ENCODE data around the gene MMRN2. TPM values are rescaled to one million over a fixed set of nuclear protein-coding genes. Genes with fewer than 3 reads are reported as not detected.
"Not testable (repeated sequence)": the region's sequence is repeated elsewhere in the genome, so short reads cannot be mapped to it uniquely, and the experiment has no call there.

MMRN2 gene
- total RNA-seq, 2 donors from 2014 or later = 24.6 to 26.1 TPM

DNA sequence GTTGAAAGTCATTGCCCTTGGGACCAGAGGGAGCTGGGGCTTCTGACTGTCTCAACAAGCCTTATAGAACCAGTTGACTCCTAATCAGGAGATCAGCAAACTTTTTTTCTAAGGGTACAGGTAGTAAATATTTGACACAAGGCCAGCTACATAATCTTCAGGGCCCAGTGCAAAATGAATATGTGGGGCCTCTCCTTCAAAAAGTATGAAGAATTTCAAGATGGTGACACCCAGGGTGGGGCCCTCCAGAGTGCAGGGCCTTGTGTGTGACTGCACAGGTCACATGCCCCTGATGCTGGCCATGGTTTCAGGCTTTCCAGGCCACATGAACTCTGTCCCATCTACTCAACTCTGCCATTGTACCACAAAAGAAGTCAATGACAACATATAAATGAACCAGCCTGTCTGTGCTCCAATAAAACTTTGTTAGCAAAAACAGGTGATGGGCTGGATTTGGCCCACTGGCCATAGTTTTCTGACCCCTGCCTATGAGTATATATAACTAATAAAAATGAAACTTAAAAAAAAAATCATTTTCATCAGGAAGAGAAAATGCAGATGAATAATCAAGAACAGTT is 6.1 kb downstream of the MMRN2 start:
- Histone ChIP-seq H3K4me1 (replicated peaks) (no peaks in the 10 kb centered on the region), H3K36me3 (no peaks in the 10 kb centered on the region), H3K27ac (no peak overlapping the region), H3K4me3 (no peak overlapping the region), H3K27me3 (replicated peaks; ENCODE audit: insufficient read depth) (no peaks in the 10 kb centered on the region), H3K9me3 (no peaks in the 10 kb centered on the region)
- intact Hi-C loops (cut with DNase I) = no loop called here
- no peak for TF ChIP-seq POLR2A (IDR thresholded peaks at IDR 0.05)
- no peak for DNase-seq (ENCODE audit: low spot score)

DNA sequence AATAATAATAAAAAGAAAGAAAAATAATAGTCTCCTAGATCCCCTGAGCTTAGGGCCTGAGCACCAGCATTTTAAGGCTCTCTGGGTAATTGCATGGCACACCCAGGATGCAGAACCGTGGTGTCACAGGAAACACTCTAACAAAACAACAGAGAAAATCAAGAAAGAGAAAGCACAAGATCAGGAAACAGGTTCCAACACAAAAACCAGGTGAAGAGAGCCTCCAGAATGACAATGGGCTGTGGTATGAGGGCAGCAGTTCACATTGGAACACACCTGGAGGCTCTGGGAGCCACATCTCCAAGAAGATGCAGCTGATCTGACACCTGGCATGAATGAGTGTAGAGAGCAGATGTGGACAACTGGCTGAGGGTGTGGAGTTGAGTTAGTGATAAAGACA is 7.1 kb downstream of the MMRN2 start:
- DNase-seq (ENCODE audit: low spot score) = no peak
- Histone ChIP-seq H3K36me3 (no peaks in the 10 kb centered on the region), H3K4me3 (no peak overlapping the region), H3K4me1 (replicated peaks) (no peaks in the 10 kb centered on the region), H3K9me3 (no peaks in the 10 kb centered on the region), H3K27me3 (replicated peaks; ENCODE audit: insufficient read depth) (no peaks in the 10 kb centered on the region), H3K27ac (no peak overlapping the region)
- WGBS = 65% methylated on average over 1 of the region's 1 CpG
- TF ChIP-seq POLR2A (IDR thresholded peaks at IDR 0.05) = no peak
- TF ChIP-seq, protein P1, sequence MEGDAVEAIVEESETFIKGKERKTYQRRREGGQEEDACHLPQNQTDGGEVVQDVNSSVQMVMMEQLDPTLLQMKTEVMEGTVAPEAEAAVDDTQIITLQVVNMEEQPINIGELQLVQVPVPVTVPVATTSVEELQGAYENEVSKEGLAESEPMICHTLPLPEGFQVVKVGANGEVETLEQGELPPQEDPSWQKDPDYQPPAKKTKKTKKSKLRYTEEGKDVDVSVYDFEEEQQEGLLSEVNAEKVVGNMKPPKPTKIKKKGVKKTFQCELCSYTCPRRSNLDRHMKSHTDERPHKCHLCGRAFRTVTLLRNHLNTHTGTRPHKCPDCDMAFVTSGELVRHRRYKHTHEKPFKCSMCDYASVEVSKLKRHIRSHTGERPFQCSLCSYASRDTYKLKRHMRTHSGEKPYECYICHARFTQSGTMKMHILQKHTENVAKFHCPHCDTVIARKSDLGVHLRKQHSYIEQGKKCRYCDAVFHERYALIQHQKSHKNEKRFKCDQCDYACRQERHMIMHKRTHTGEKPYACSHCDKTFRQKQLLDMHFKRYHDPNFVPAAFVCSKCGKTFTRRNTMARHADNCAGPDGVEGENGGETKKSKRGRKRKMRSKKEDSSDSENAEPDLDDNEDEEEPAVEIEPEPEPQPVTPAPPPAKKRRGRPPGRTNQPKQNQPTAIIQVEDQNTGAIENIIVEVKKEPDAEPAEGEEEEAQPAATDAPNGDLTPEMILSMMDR (IDR thresholded peaks at IDR 0.05) = no peak
- no peak for TF ChIP-seq POLR2AphosphoS5 (IDR thresholded peaks at IDR 0.05)
- intact Hi-C loops (cut with DNase I) = no loop called here

DNA sequence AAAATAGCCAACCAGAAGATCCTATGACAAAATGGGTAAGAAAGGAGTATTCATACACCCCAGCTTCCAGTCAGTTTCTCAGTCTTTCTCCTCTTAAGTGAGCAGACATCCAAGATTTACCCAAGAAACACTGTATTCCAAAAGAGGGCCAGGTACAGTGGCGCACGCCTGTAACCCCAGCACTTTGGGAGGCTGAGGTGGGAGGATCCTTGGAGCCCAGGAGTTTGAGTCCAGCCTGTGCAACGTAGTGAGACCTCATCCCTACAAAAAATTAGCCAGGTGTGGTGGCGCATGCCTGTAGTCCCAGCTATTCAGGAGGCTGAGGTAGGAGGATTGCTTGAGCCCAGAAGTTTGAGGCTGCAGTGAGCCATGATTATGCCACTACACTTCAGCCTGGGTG is 9.6 kb downstream of the MMRN2 start:
- WGBS = 94% methylated on average over 4 of the region's 4 CpGs
- H3K27ac ChIP-seq; intact Hi-C loops (cut with DNase I); H3K27me3 ChIP-seq (replicated peaks; ENCODE audit: insufficient read depth); H3K4me3 ChIP-seq; H3K9me3 ChIP-seq; H3K4me1 ChIP-seq (replicated peaks); DNase-seq (ENCODE audit: low spot score); H3K36me3 ChIP-seq: not testable (repeated sequence)

GRCh38 chr10:86946213-86947155 is 10.9 kb downstream of the MMRN2 start:
- Histone ChIP-seq H3K9me3 (no peaks in the 10 kb centered on the region), H3K4me1 (replicated peaks) (no peaks in the 10 kb centered on the region), H3K4me3 (no peak overlapping the region), H3K27ac (no peak overlapping the region), H3K27me3 (replicated peaks; ENCODE audit: insufficient read depth) (no peaks in the 10 kb centered on the region), H3K36me3 (no peaks in the 10 kb centered on the region)
- no peak for DNase-seq (ENCODE audit: low spot score)
- 83% methylated on average over 13 of the region's 13 CpGs for WGBS
- intact Hi-C loops (cut with DNase I) = no loop called here
- TF ChIP-seq, protein P1 (IDR thresholded peaks at IDR 0.05) = no peak
- no peak for TF ChIP-seq POLR2AphosphoS5 (IDR thresholded peaks at IDR 0.05)
- TF ChIP-seq POLR2A (IDR thresholded peaks at IDR 0.05) = no peak

- intact Hi-C loops (cut with DNase I) = no loop called here
- 72% methylated on average over 17 of the region's 18 CpGs for WGBS
- TF ChIP-seq POLR2A (IDR thresholded peaks at IDR 0.05) = no peak
- no peak for TF ChIP-seq POLR2AphosphoS5 (IDR thresholded peaks at IDR 0.05)
- TF ChIP-seq, protein P1 (IDR thresholded peaks at IDR 0.05) = no peak
- Histone ChIP-seq H3K9me3 (no peaks in the 10 kb centered on the region), H3K4me1 (replicated peaks) (no peaks in the 10 kb centered on the region), H3K36me3 (no peaks in the 10 kb centered on the region), H3K27me3 (replicated peaks; ENCODE audit: insufficient read depth) (no peaks in the 10 kb centered on the region), H3K4me3 (no peak overlapping the region), H3K27ac (no peak overlapping the region)
- no peak for DNase-seq (ENCODE audit: low spot score)
These were observed 11.8 kb downstream of the MMRN2 start for GRCh38 chr10:86945361-86946212.
